Inflammatory macrophage (primary cell): Measurements from ENCODE around the gene TSACC.
"Not testable (repeated sequence)": the region's sequence is repeated elsewhere in the genome, so short reads cannot be mapped to it uniquely, and the experiment has no call there.

Experiments
- DNase-seq, 2 donors: peaks; one replicate each; pipeline ENCODE4 v3.0.0-alpha.2; 2020 to 2022

TSACC gene

GRCh38 chr1:156346636-156347035 lies 8.3 kb downstream of the TSACC start:
- no peak for DNase-seq

GRCh38 chr1:156347331-156347730 lies 9.0 kb downstream of the TSACC start:
- no peak for DNase-seq

- not testable (repeated sequence) for DNase-seq
Observed at GRCh38 chr1:156352481-156352880, 14.2 kb downstream of the TSACC start.

GRCh38 chr1:156356262-156356874 lies 18.0 kb downstream of the TSACC start:
- no peak for DNase-seq

- DNase-seq: no peak
Observed at GRCh38 chr1:156356875-156357534, 18.7 kb downstream of the TSACC start.

- DNase-seq: no peak
Observed at GRCh38 chr1:156357977-156358376, 19.7 kb downstream of the TSACC start.

GRCh38 chr1:156358641-156359040 lies 20.3 kb downstream of the TSACC start:
- DNase-seq: no peak

- DNase-seq: no peak
Observed at GRCh38 chr1:156359249-156359648, 20.9 kb downstream of the TSACC start.

GRCh38 chr1:156359973-156360372 lies 21.6 kb downstream of the TSACC start:
- peak in 1 of 2 donors; percentile 27 for DNase-seq

- no peak for DNase-seq
Observed at GRCh38 chr1:156360534-156360933, 22.2 kb downstream of the TSACC start.

GRCh38 chr1:156365754-156366153 lies 27.4 kb downstream of the TSACC start:
- DNase-seq: no peak

- no peak for DNase-seq
Observed at GRCh38 chr1:156366378-156367166, 28.2 kb downstream of the TSACC start.

GRCh38 chr1:156367383-156368156 lies 29.2 kb downstream of the TSACC start:
- DNase-seq: no peak

GRCh38 chr1:156368157-156368658 lies 29.9 kb downstream of the TSACC start:
- no peak for DNase-seq

- peak; percentile 31 to 47 for DNase-seq
Observed at GRCh38 chr1:156368889-156369684, 30.8 kb downstream of the TSACC start, which contains the start of gene RHBG. RHBG (plus strand) TSS chr1:156369211; CDS start chr1:156369250, 39 bp downstream.

GRCh38 chr1:156369685-156370286 lies 31.5 kb downstream of the TSACC start:
- DNase-seq: not testable (repeated sequence)

GRCh38 chr1:156371553-156372264 lies 33.4 kb downstream of the TSACC start:
- peak; percentile 91 to 94 for DNase-seq

- DNase-seq: no peak
Observed at GRCh38 chr1:156372265-156372586, 33.9 kb downstream of the TSACC start.

- DNase-seq: no peak
Observed at GRCh38 chr1:156372876-156373275, 34.5 kb downstream of the TSACC start.

GRCh38 chr1:156373546-156373945 lies 35.2 kb downstream of the TSACC start:
- DNase-seq: no peak

GRCh38 chr1:156376146-156376545 lies 37.8 kb downstream of the TSACC start:
- DNase-seq: peak; percentile 75 to 84
